Occipital lobe (tissue), 2 donors: ENCODE data around the gene FOXD4L6. TPM values are rescaled to one million over a fixed set of nuclear protein-coding genes. Genes with fewer than 3 reads are reported as not detected.
"Not testable (repeated sequence)": the region's sequence is repeated elsewhere in the genome, so short reads cannot be mapped to it uniquely, and the experiment has no call there.

Experiments used
- DNase-seq: peaks from one replicate; lab custom pipeline; 2025; lab: John Stamatoyannopoulos, UW
- total RNA-seq: library from RNA; depleted of rRNA; stranded (reverse); fragments of >200 nt; gene quantifications from one replicate; pipeline ENCODE4 v1.2.3, GENCODE V29; 2014

The FOXD4L6 gene
- 0.31 TPM for total RNA-seq

GRCh38 chr9:41128581-41128980, at the start of gene FOXD4L6:
Gene FOXD4L6, minus strand, starts transcription at chr9:41128681. Its CDS starts 298 bp downstream, at chr9:41128383.
- DNase-seq, result not testable (repeated sequence)

GRCh38 chr9:41174994-41175393, 46.5 kb upstream of the FOXD4L6 start:
- DNase-seq, result not testable (repeated sequence)

GRCh38 chr9:41150116-41150515, 21.6 kb upstream of the FOXD4L6 start:
- DNase-seq, result not testable (repeated sequence)

- not testable (repeated sequence) for DNase-seq
These were observed 13.4 kb upstream of the FOXD4L6 start for GRCh38 chr9:41141878-41142277.

GRCh38 chr9:41126746-41127446, 1.6 kb downstream of the FOXD4L6 start:
- DNase-seq, result not testable (repeated sequence)

- DNase-seq, result not testable (repeated sequence)
These were observed 2.5 kb downstream of the FOXD4L6 start for GRCh38 chr9:41125936-41126335.

GRCh38 chr9:41125109-41125658, 3.3 kb downstream of the FOXD4L6 start:
- DNase-seq, result not testable (repeated sequence)

GRCh38 chr9:41124250-41125108, 4.0 kb downstream of the FOXD4L6 start:
- not testable (repeated sequence) for DNase-seq

GRCh38 chr9:41123812-41124211, 4.7 kb downstream of the FOXD4L6 start:
- DNase-seq, result not testable (repeated sequence)

- not testable (repeated sequence) for DNase-seq
These were observed 5.1 kb downstream of the FOXD4L6 start for GRCh38 chr9:41123396-41123795.

GRCh38 chr9:41120696-41121095, 7.8 kb downstream of the FOXD4L6 start:
- not testable (repeated sequence) for DNase-seq

- not testable (repeated sequence) for DNase-seq
These were observed 8.8 kb downstream of the FOXD4L6 start for GRCh38 chr9:41119719-41120118.

- DNase-seq, result not testable (repeated sequence)
These were observed 9.2 kb downstream of the FOXD4L6 start for GRCh38 chr9:41119311-41119710.

- not testable (repeated sequence) for DNase-seq
These were observed 15.1 kb downstream of the FOXD4L6 start for GRCh38 chr9:41113348-41113747.

GRCh38 chr9:41111414-41111813, 17.1 kb downstream of the FOXD4L6 start:
- DNase-seq, result not testable (repeated sequence)

- DNase-seq, result not testable (repeated sequence)
These were observed 17.6 kb downstream of the FOXD4L6 start for GRCh38 chr9:41110913-41111312.

- not testable (repeated sequence) for DNase-seq
These were observed 19.2 kb downstream of the FOXD4L6 start for GRCh38 chr9:41109253-41109652.

- not testable (repeated sequence) for DNase-seq
These were observed 19.7 kb downstream of the FOXD4L6 start for GRCh38 chr9:41108816-41109215.

- DNase-seq, result not testable (repeated sequence)
These were observed 21.9 kb downstream of the FOXD4L6 start for GRCh38 chr9:41106472-41107116.

GRCh38 chr9:41105557-41106253, 22.8 kb downstream of the FOXD4L6 start:
- not testable (repeated sequence) for DNase-seq

- not testable (repeated sequence) for DNase-seq
These were observed 23.9 kb downstream of the FOXD4L6 start for GRCh38 chr9:41104542-41104941.
